OCI-LY1 (cell line): ENCODE measurements around the gene DNAJC30.
"Not testable (repeated sequence)": the region's sequence is repeated elsewhere in the genome, so short reads cannot be mapped to it uniquely, and the experiment has no call there.

Source experiments
- H2AFZ ChIP-seq: fragments of 200-600 bp; sonication (generic), shearing (Covaris generic); 2 replicates; pipeline ENCODE4 v1.6.0; 2014; ENCODE audit warnings: antibody characterized with exemption, mild to moderate bottlenecking, low read length
- H3F3A ChIP-seq: fragments of 200-600 bp; sonication (generic), shearing (Covaris generic); 2 replicates; pipeline ENCODE4 v1.6.0; 2014; ENCODE audit warnings: mild to moderate bottlenecking, antibody characterized with exemption, low read length, moderate library complexity; ENCODE audit not compliant: insufficient read depth
- H3K27ac ChIP-seq: fragments of 200-600 bp; sonication (generic); 2 replicates; pipeline ENCODE4 v1.5.1; 2014; ENCODE audit warnings: low read length, mixed run types, mild to moderate bottlenecking, low read depth; ENCODE audit not compliant: poor library complexity, severe bottlenecking
- H3K27me3 ChIP-seq: fragments of 200-600 bp; sonication (generic); 2 replicates; pipeline ENCODE4 v1.6.0; 2014; ENCODE audit warnings: antibody characterized with exemption, mild to moderate bottlenecking, low read length, moderate library complexity; ENCODE audit not compliant: insufficient read depth
- H3K36me3 ChIP-seq: fragments of 200-600 bp; sonication (generic); 2 replicates; pipeline ENCODE4 v1.6.1; 2014; ENCODE audit warnings: mild to moderate bottlenecking, antibody characterized with exemption, low read length, moderate library complexity, mixed read lengths; ENCODE audit not compliant: insufficient read depth
- H3K4me1 ChIP-seq: fragments of 200-600 bp; sonication (generic); 2 replicates; pipeline ENCODE4 v1.5.1; 2014; ENCODE audit warnings: mild to moderate bottlenecking, low read length, moderate library complexity; ENCODE audit not compliant: insufficient read depth, severe bottlenecking
- H3K4me2 ChIP-seq: fragments of 200-600 bp; sonication (generic), shearing (Covaris generic); 2 replicates; pipeline ENCODE4 v1.6.1; 2014; ENCODE audit warnings: low read length
- H3K4me3 ChIP-seq: fragments of 200-600 bp; sonication (generic); 2 replicates; pipeline ENCODE4 v1.5.1; 2014; ENCODE audit warnings: low read length, low read depth, mild to moderate bottlenecking, mixed read lengths; ENCODE audit not compliant: poor library complexity, severe bottlenecking
- H3K79me2 ChIP-seq: fragments of 200-600 bp; shearing (Covaris generic); 2 replicates; pipeline ENCODE4 v1.6.1; 2016; ENCODE audit warnings: mixed run types, low read length, mixed read lengths; ENCODE audit not compliant: insufficient read depth
- H3K9ac ChIP-seq: fragments of 200-600 bp; sonication (generic), shearing (Covaris generic); 2 replicates; pipeline ENCODE4 v1.6.1; 2014; ENCODE audit warnings: mild to moderate bottlenecking, low read length, mixed read lengths
- H3K9me2 ChIP-seq: fragments of 200-600 bp; sonication (generic), shearing (Covaris generic); 2 replicates; pipeline ENCODE4 v1.6.1; 2014; ENCODE audit warnings: low read depth, mild to moderate bottlenecking, low read length, mixed read lengths
- H3K9me3 ChIP-seq: fragments of 200-600 bp; shearing (Covaris generic); 2 replicates; pipeline ENCODE4 v1.6.1; 2014; ENCODE audit warnings: low read length, mixed read lengths
- H4K20me1 ChIP-seq: fragments of 200-600 bp; sonication (generic), shearing (Covaris generic); 2 replicates; pipeline ENCODE4 v1.6.0; 2016; ENCODE audit warnings: mild to moderate bottlenecking, low read length; ENCODE audit not compliant: insufficient read depth
- EZH2 ChIP-seq: fragments of 200-600 bp; sonication (generic), shearing (Covaris generic); IDR thresholded peaks from 2 replicates; pipeline ENCODE4 v1.8.0; 2017; ENCODE audit warnings: borderline replicate concordance, mixed run types, mild to moderate bottlenecking, antibody characterized with exemption, low read length, moderate library complexity, mixed read lengths
- TF ChIP-seq, protein P1 (sequence below): fragments of 200-600 bp; sonication (generic), shearing (Covaris generic); IDR thresholded peaks from 2 replicates; pipeline ENCODE4 v1.5.1; 2017; ENCODE audit warnings: mild to moderate bottlenecking, antibody characterized with exemption, low read length, moderate library complexity, mixed read lengths

The DNAJC30 gene

GRCh38 chr7:73667344-73668102 lies 15.7 kb downstream of the DNAJC30 start, which contains the start of gene VPS37D:
Gene VPS37D (plus strand): TSS chr7:73667831. CDS start chr7:73667959, 128 bp downstream.
- Histone ChIP-seq H3K4me2 (peak within 1 kb of the TSS; percentile 85), H3K9me3 (peaks cover 7% of the 10 kb centered on the region), H3K79me2 (no peaks in the 10 kb centered on the region), H3K27ac (no peak within 1 kb of the TSS), H3F3A (no peaks in the 10 kb centered on the region), H3K4me3 (peak within 1 kb of the TSS; percentile 63), H3K9me2 (no peaks in the 10 kb centered on the region), H2AFZ (peak within 1 kb of the TSS; percentile 62; the same call in 1 of the 2 replicates), H3K36me3 (no peaks in the 10 kb centered on the region; the same call in 1 of the 2 replicates), H3K9ac (peak within 1 kb of the TSS; percentile 63), H3K27me3 (peaks cover 8% of the 10 kb centered on the region; the same call in 1 of the 2 replicates), H3K4me1 (peaks cover 11% of the 10 kb centered on the region), H4K20me1 (no peaks in the 10 kb centered on the region)
- TF ChIP-seq, protein P1, sequence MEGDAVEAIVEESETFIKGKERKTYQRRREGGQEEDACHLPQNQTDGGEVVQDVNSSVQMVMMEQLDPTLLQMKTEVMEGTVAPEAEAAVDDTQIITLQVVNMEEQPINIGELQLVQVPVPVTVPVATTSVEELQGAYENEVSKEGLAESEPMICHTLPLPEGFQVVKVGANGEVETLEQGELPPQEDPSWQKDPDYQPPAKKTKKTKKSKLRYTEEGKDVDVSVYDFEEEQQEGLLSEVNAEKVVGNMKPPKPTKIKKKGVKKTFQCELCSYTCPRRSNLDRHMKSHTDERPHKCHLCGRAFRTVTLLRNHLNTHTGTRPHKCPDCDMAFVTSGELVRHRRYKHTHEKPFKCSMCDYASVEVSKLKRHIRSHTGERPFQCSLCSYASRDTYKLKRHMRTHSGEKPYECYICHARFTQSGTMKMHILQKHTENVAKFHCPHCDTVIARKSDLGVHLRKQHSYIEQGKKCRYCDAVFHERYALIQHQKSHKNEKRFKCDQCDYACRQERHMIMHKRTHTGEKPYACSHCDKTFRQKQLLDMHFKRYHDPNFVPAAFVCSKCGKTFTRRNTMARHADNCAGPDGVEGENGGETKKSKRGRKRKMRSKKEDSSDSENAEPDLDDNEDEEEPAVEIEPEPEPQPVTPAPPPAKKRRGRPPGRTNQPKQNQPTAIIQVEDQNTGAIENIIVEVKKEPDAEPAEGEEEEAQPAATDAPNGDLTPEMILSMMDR: peak; percentile 76
- no peak for TF ChIP-seq EZH2

GRCh38 chr7:73663033-73663432 lies 20.2 kb downstream of the DNAJC30 start:
- Histone ChIP-seq H3K4me3 (no peak overlapping the region), H3K79me2 (no peaks in the 10 kb centered on the region), H3K9ac (no peak overlapping the region), H3K4me2 (no peak overlapping the region), H3K27ac (no peak overlapping the region), H3K27me3 (peaks cover 9% of the 10 kb centered on the region; the same call in 1 of the 2 replicates), H2AFZ (no peak overlapping the region), H3K9me2 (no peaks in the 10 kb centered on the region), H3F3A (no peaks in the 10 kb centered on the region), H3K9me3 (peaks cover 7% of the 10 kb centered on the region), H3K4me1 (peaks cover 4% of the 10 kb centered on the region), H3K36me3 (no peaks in the 10 kb centered on the region; the same call in 1 of the 2 replicates), H4K20me1 (no peaks in the 10 kb centered on the region)
- TF ChIP-seq, protein P1: no peak
- no peak for TF ChIP-seq EZH2

- H3K4me3 ChIP-seq, H4K20me1 ChIP-seq, H3K9me2 ChIP-seq, H3K79me2 ChIP-seq, H3K27ac ChIP-seq, H3K4me2 ChIP-seq, H3K9me3 ChIP-seq, H3K4me1 ChIP-seq, H3K27me3 ChIP-seq, H3K36me3 ChIP-seq, H3K9ac ChIP-seq, H2AFZ ChIP-seq, H3F3A ChIP-seq: not testable (repeated sequence)
Observed at GRCh38 chr7:73660594-73660993, 22.7 kb downstream of the DNAJC30 start.

- peaks cover 7% of the 10 kb centered on the region for H3K9me3 ChIP-seq
- no peaks in the 10 kb centered on the region; the same call in 1 of the 2 replicates for H3K36me3 ChIP-seq
- H3K27ac ChIP-seq: no peak overlapping the region
- H3K4me1 ChIP-seq: no peaks in the 10 kb centered on the region
- no peak overlapping the region for H3K4me3 ChIP-seq
- H2AFZ ChIP-seq: no peak overlapping the region
- H3K9me2 ChIP-seq: no peaks in the 10 kb centered on the region
- no peaks in the 10 kb centered on the region for H3F3A ChIP-seq
- peaks cover 14% of the 10 kb centered on the region for H3K27me3 ChIP-seq
- TF ChIP-seq, protein P1: no peak
- no peak for TF ChIP-seq EZH2
- no peaks in the 10 kb centered on the region for H4K20me1 ChIP-seq
- no peak overlapping the region for H3K9ac ChIP-seq
- H3K79me2 ChIP-seq: no peaks in the 10 kb centered on the region
- no peak overlapping the region for H3K4me2 ChIP-seq
Observed at GRCh38 chr7:73659983-73660382, 23.3 kb downstream of the DNAJC30 start.

- not testable (repeated sequence) for H3K9ac ChIP-seq, H2AFZ ChIP-seq, H3K27me3 ChIP-seq, H4K20me1 ChIP-seq, H3K36me3 ChIP-seq, H3K9me3 ChIP-seq, H3K4me3 ChIP-seq, H3K27ac ChIP-seq, H3K79me2 ChIP-seq, H3K9me2 ChIP-seq, H3K4me1 ChIP-seq, H3K4me2 ChIP-seq, H3F3A ChIP-seq
Observed at GRCh38 chr7:73655309-73655708, 27.9 kb downstream of the DNAJC30 start.
